AG09319 (cell line): ENCODE data around the gene MAP2K7.

Source experiments
- DNase-seq: peaks from one replicate; pipeline ENCODE4 v3.0.0-alpha.2; 2010; ENCODE audit warnings: low read depth; ENCODE audit errors: extremely low read depth
- CTCF ChIP-seq: IDR thresholded peaks from 2 replicates; pipeline ENCODE4 v1.5.1; 2011; ENCODE audit warnings: low read depth, mild to moderate bottlenecking, inconsistent platforms, low read length, moderate library complexity

The MAP2K7 gene

GRCh38 chr19:7908742-7909461 is 5.2 kb downstream of the MAP2K7 start:
- no peak for TF ChIP-seq CTCF

GRCh38 chr19:7909471-7910067 is 5.9 kb downstream of the MAP2K7 start:
- TF ChIP-seq CTCF, result no peak
- DNase-seq, result no peak

More at GRCh38 chr19:7908742-7909461, 5.2 kb downstream of the MAP2K7 start:
- no peak for DNase-seq

GRCh38 chr19:7910321-7911161 is 6.9 kb downstream of the MAP2K7 start:
- TF ChIP-seq CTCF, result no peak
- no peak for DNase-seq

GRCh38 chr19:7911508-7912143 is 7.9 kb downstream of the MAP2K7 start:
- no peak for DNase-seq
- TF ChIP-seq CTCF, result no peak

- DNase-seq, result no peak
- TF ChIP-seq CTCF, result no peak
Observed at GRCh38 chr19:7912144-7912696, 8.5 kb downstream of the MAP2K7 start.

GRCh38 chr19:7912697-7913564 is 9.3 kb downstream of the MAP2K7 start:
- TF ChIP-seq CTCF, result no peak
- DNase-seq, result no peak
